Body of pancreas (tissue), 4 donors: ENCODE measurements around the gene PES1.

Source experiments
- POLR2A ChIP-seq, 3 donors: fragments of 450-650 bp; IDR thresholded peaks; one replicate each; pipeline ENCODE4 v1.6.1; 2016; ENCODE audit warnings: antibody characterized with exemption in 3 of 3, mild to moderate bottlenecking in 2 of 3
- TF ChIP-seq, protein P1 (sequence below), 7 experiments: fragments of 450-650 bp in 4 of 7; fragments of 200-600 bp in 3 of 7; sonication (generic) in 3 of 7; IDR thresholded peaks; one replicate each; pipeline ENCODE4 v1.5.1; 2016 to 2019; ENCODE audit warnings: antibody characterized with exemption in 7 of 7

DNA sequence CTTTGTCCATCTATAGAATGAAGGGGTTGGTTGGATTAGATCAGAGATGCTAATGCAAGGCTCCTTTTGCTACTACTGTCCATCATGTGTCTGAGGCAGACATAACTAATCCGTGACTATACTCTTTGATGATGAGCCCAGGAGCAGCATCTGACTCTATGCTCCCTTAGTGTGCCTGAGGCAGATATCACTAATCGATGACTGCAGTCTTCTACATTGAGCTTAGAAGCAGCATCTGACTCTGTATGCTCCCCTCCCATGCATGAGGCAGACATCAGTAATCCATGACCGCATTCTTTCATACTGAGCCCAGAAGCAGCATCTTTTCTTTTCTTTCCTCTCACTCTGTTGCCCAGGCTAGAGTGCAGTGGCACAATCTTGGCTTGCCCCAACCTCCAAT is 19.5 kb upstream of the PES1 start:
- TF ChIP-seq, protein P1, sequence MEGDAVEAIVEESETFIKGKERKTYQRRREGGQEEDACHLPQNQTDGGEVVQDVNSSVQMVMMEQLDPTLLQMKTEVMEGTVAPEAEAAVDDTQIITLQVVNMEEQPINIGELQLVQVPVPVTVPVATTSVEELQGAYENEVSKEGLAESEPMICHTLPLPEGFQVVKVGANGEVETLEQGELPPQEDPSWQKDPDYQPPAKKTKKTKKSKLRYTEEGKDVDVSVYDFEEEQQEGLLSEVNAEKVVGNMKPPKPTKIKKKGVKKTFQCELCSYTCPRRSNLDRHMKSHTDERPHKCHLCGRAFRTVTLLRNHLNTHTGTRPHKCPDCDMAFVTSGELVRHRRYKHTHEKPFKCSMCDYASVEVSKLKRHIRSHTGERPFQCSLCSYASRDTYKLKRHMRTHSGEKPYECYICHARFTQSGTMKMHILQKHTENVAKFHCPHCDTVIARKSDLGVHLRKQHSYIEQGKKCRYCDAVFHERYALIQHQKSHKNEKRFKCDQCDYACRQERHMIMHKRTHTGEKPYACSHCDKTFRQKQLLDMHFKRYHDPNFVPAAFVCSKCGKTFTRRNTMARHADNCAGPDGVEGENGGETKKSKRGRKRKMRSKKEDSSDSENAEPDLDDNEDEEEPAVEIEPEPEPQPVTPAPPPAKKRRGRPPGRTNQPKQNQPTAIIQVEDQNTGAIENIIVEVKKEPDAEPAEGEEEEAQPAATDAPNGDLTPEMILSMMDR (IDR thresholded peaks at IDR 0.05): no peak
- TF ChIP-seq POLR2A (IDR thresholded peaks at IDR 0.05): no peak
